Activated T-cell treated with anti-CD3 and anti-CD28 coated beads, Interleukin-2, amount 50 U/mL, for 1 hour (primary cell): Measurements from ENCODE around the gene PWWP2A.
"Not testable (repeated sequence)": the region's sequence is repeated elsewhere in the genome, so short reads cannot be mapped to it uniquely, and the experiment has no call there.

Experiments used
- DNase-seq: peaks from one replicate; pipeline ENCODE4 v3.0.0-alpha.2; 2020

The PWWP2A gene

GRCh38 chr5:160119142-160119904 lies at the start of gene PWWP2A:
PWWP2A (minus strand) TSS chr5:160119450; CDS start chr5:160119388, 62 bp downstream.
- DNase-seq: peak; percentile 92

- DNase-seq: no peak
Measured at GRCh38 chr5:160167624-160168165, 48.4 kb upstream of the PWWP2A start.

GRCh38 chr5:160166973-160167623 lies 47.8 kb upstream of the PWWP2A start:
- DNase-seq: no peak

GRCh38 chr5:160166069-160166972 lies 47.1 kb upstream of the PWWP2A start:
- no peak for DNase-seq

GRCh38 chr5:160165137-160166068 lies 46.2 kb upstream of the PWWP2A start:
- DNase-seq: no peak

GRCh38 chr5:160162910-160163309 lies 43.7 kb upstream of the PWWP2A start:
- no peak for DNase-seq

- no peak for DNase-seq
Measured at GRCh38 chr5:160161626-160162025, 42.4 kb upstream of the PWWP2A start.

- DNase-seq: not testable (repeated sequence)
Measured at GRCh38 chr5:160160875-160161274, 41.6 kb upstream of the PWWP2A start.

- DNase-seq: no peak
Measured at GRCh38 chr5:160159991-160160792, 40.9 kb upstream of the PWWP2A start.

- no peak for DNase-seq
Measured at GRCh38 chr5:160158087-160158486, 38.8 kb upstream of the PWWP2A start.

- DNase-seq: no peak
Measured at GRCh38 chr5:160155017-160155750, 35.9 kb upstream of the PWWP2A start.

- DNase-seq: no peak
Measured at GRCh38 chr5:160152901-160153300, 33.7 kb upstream of the PWWP2A start.

GRCh38 chr5:160152287-160152686 lies 33.0 kb upstream of the PWWP2A start:
- no peak for DNase-seq

- no peak for DNase-seq
Measured at GRCh38 chr5:160151017-160151416, 31.8 kb upstream of the PWWP2A start.

- no peak for DNase-seq
Measured at GRCh38 chr5:160150381-160150780, 31.1 kb upstream of the PWWP2A start.

- not testable (repeated sequence) for DNase-seq
Measured at GRCh38 chr5:160144436-160144835, 25.2 kb upstream of the PWWP2A start.

- DNase-seq: no peak
Measured at GRCh38 chr5:160134332-160134731, 15.1 kb upstream of the PWWP2A start.

GRCh38 chr5:160133918-160134304 lies 14.7 kb upstream of the PWWP2A start:
- no peak for DNase-seq

GRCh38 chr5:160133071-160133917 lies 14.0 kb upstream of the PWWP2A start:
- no peak for DNase-seq
